NCI-H1092 (cell line): ENCODE data around the gene NPIPA1.
"Not testable (repeated sequence)": the region's sequence is repeated elsewhere in the genome, so short reads cannot be mapped to it uniquely, and the experiment has no call there.

Source experiments
- DNase-seq: peaks from one replicate; lab custom pipeline; 2025; lab: John Stamatoyannopoulos, UW

NPIPA1 gene

DNA sequence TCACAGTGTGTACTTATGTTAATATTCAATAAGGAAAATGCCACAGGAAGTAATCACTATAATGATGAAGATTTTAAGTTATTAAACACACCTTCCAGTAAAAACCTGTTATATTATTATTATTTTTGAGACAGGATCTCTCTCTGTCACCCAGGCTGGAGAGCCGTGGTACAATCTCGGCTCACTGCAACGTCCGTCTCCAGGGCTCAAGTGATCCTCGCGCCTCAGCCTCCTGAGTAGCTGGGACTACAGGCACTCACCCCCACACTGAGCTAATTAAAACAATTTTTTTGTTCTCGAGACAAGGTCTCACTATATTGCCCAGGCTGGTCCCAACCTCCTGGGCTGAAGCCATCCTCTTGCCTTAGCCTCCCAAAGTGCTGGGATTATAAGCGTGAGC is 41.0 kb downstream of the NPIPA1 start:
- DNase-seq = not testable (repeated sequence)

DNA sequence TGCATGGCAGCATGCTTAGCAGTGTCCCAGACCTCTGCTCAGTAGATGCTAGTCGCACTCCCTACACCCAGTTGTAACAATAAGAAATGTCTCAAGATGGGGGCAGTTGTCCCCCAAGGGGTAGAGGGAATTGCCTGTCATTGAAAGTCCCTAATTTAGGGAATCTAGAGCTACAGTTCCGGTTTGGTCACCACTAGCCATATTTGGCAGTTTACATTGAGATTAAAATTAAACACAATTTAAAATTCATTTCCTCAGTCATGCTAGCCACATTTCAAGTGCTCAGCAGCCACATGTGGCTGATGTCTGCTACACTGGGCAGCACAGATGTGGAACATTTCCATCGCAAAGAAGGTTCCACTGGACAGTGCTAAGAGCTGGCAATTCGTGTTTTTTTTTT is 41.7 kb downstream of the NPIPA1 start:
- DNase-seq = not testable (repeated sequence)

DNA sequence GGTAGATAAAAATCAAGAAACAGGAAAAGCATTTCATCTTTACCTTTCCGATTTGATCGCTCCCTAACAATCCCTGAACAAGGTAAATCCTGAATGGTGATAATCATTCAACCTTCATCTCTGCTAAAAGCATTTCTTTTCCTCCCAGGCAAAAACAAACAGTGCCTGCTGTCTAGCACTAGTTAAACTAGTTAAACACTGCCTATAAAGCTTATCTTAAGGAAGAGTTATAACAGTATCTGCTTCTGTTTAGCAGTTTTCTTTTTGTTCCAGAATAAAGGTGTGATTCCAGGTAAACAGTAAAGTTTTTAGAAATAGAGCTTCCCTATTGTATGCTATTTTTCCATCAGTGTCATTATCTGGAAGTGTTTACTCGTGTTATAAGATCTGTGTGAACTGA is 44.0 kb downstream of the NPIPA1 start:
- not testable (repeated sequence) for DNase-seq

DNA sequence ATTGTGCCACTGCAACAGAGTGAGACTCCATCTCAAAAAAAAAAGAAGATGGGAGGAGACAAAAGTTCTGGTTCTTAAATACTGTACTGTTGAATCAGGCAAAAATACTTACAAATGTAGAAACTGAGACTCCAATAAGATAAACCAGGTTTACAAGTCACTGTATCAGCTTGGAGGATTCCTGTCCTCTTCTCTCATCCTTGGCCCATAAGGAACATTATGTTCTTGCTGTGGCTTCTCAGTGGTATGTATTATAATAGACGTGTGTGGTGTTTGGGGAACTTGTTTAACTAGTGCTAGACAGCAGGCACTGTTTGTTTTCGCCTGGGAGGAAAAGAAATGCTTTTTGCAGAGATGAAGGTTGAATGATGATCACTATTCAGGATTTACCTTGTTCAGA is 45.3 kb downstream of the NPIPA1 start:
- DNase-seq = not testable (repeated sequence)

DNA sequence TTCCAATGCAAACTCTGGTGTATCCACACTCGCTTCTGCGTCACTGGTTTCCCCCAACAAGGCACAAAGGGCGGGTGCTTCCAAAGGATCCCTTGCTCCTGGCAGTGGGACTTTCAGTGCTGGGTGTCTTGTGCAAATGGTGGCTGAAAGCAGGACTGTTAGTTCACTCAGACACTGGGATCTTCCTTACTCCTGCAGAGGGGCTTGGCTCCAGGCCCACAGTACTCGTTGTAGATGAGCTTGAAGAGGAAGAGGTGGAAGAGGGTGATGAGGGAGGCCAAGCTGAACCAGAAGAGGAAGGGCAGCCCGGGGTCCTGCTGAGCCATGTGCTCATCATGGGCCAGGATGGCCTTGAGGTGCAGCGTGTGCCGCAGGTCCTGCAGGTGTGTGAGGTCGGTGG is 50.8 kb downstream of the NPIPA1 start:
- not testable (repeated sequence) for DNase-seq

DNA sequence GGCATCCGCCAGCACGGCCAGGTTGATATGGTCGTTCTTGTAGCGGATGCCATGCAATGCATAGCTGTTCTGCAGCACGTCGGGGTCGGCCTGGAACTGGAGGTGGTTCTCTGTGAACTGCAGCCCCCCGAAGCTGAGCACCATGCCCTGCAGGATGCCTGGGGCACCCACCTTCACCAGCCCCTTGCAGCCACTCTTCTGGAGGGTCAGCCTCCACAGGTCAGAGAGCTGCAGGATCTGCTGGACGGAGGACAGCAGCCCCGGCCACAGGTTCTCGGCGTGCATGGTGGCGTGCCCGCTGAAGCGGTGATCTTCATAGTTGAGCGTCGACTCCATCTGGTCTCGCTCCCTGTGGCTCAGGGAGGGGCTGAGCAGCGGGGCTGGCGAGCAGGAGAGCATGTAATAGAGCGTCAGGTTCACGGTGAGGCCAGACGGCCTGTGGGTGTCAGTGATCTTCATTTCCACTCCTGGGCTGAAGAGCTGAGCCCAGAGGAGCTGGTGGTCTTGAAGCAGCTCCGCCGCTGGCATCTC is 51.5 kb downstream of the NPIPA1 start:
- DNase-seq = not testable (repeated sequence)

DNA sequence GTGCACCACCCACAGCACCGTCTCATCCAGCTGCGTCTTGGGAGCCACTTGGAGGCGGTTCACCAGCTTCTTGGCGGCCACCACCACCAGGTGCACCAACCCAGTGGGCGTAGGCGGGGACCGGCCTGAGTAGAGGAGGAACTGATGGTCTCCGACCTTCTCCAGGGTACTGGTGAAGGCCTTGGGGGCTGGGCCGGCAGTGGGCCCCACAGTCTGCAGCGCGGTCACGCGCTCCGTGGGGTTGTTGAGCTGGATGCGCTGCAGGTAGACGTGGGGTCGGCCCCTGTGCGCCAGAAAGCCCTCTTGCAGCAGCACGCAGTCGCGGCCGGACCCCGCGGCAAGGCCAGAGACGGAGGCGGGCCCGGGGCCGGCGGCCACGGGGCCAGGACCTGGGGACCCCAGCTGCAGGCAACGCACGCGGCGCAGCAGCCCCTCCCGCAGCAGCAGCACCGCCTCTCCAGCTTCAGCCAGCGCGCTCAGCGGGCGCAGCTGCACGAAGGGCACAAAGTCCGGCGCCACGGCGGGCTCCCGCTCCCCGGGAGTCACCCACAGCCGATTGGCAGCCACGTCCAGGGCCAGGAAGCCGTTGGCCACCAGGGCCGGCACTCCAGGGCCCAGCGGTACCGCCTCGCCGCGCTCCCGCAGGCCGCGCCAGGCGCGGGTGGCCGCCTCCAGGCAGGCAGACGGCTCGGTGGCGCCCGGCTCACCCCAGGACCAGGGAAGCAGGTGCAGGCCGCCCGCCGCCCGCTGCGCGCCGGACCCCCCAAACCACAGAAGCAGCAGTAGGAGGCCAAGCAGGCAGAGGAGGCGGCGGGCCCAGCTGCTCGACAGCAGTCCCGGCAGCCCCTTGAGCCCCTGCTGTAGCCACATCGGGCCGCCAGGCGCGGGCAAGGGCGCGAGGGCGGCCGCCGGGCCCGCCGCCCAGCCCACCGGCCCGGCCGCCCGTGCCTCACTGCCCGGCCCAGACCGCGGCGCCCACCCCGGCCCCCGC is 52.3 kb downstream of the NPIPA1 start:
- not testable (repeated sequence) for DNase-seq

DNA sequence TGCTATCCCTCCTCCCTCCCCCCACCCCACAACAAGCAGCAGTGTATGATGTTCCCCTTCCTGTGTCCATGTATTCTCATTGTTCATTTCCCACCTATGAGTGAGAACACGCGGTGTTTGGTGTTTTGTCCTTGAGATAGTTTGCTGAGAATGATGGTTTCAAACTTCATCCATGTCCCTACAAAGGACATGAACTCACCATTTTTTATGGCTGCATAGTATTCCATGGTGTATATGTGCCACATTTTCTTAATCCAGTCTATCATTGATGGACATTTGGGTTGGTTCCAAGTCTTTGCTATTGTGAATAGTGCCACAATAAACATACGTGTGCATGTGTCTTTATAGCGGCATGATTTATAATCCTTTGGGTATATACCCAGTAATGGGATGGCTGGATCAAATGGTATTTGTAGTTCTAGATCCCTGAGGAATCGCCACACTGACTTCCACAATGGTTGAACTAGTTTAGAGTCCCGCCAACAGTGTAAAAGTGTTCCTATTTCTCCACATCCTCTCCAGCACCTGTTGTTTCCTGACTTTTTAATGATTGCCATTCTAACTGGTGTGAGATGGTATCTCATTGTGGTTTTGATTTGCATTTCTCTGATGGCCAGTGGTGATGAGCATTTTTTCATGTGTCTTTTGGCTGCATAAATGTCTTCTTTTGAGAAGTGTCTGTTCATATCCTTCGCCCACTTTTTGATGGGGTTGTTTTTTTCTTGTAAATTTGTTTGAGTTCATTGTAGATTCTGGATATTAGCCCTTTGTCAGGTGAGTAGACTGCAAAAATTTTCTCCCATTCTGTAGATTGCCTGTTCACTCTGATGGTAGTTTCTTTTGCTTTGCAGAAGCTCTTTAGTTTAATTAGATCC is 56.3 kb downstream of the NPIPA1 start:
- not testable (repeated sequence) for DNase-seq

DNA sequence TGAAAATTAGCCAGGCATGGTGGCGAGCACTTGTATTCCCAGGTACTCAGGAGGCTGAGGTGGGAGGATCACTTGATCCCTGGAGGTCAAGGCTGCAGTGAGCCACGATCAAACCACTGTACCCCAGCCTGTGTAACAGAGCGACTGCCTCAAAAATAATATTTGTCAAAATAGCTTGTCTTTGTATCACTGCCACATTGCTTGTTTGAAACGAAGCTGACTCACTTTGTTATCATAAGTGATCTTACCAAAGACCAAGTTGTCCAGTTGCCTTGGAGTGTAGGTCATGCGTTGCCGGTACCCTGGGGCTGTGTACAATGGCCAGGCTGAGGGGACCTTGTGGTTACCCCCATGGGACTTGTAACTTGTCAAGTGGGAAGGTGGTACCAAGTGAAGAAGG is 59.5 kb downstream of the NPIPA1 start:
- DNase-seq = not testable (repeated sequence)

DNA sequence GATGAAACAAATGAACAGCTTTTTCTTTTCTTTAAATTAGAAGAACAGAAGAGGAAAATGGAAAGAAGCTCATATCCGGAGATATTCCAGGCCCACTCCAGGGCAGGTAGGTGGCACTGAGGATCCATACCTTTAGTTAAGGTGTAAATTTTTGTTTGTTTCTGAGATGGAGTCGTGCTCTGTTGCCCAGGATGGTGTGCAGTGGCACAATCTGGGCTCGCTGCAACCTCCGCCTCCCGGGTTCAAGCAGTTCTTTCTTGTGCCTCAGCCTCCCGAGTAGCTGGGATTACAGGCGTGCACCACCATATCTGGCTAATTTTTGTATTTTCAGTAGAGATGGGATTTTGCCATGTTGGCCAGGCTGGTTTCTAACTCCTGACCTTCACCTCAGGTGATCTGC is 61.1 kb downstream of the NPIPA1 start:
- DNase-seq = not testable (repeated sequence)

DNA sequence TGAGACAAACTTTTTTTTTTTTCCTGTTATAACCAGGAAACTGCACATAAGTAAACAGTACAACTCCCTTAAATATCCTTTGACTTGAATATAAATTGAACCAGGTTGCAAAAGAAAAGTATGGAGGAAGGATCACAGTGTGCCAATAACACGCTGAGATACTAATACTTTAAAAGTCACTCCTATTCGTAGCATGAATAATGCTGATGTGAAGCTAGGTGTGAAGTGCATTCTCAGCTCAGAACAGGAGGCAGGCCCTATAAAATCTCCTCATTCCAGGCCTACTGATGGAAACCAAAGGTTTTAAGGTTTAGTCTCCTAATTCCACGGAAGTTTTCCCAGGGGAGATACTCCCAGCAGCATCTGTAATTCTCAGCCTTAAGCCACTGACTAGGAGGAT is 62.6 kb downstream of the NPIPA1 start:
- DNase-seq = not testable (repeated sequence)
